T-cell (primary cell): ENCODE data around the gene SUSD1. TPM values are rescaled to one million over a fixed set of nuclear protein-coding genes. Genes with fewer than 3 reads are reported as not detected.
"Not testable (repeated sequence)": the region's sequence is repeated elsewhere in the genome, so short reads cannot be mapped to it uniquely, and the experiment has no call there.

Experiments
- ATAC-seq, 4 experiments: fragments of 200-7000 bp in 3 of 4; fragments of 150-1000 bp in 1 of 4; cut with Tn5 transposase; replicated peaks in 1 of 4; 1 replicate in 3 of 4; 2 replicates in 1 of 4; pipeline ENCODE4 v1.10.0; 2021; ENCODE audit warnings: moderate library complexity in 3 of 4, mild to moderate bottlenecking in 2 of 4, moderate number of reproducible peaks in 1 of 4
- CTCF ChIA-PET, 2 donors: fragments of 300-600 bp; sonication (Branson Sonifier 250); formaldehyde crosslinking; loops; one replicate each; lab custom pipeline; 2022; ENCODE audit warnings: antibody characterized with exemption in 2 of 2; lab: Charles Lee
- POLR2A ChIA-PET, 2 donors: fragments of 300-600 bp; sonication (Branson Sonifier 250); formaldehyde crosslinking; loops; one replicate each; lab custom pipeline; 2022; ENCODE audit warnings: antibody characterized with exemption in 2 of 2; lab: Charles Lee
- DNase-seq, 35 experiments: peaks; one replicate each; pipeline versions ENCODE4 v3.0.0 to v3.0.0-alpha.2; 2013 to 2023
- H3K27ac ChIP-seq: one replicate; pipeline ENCODE4 v1.5.1; 2013; ENCODE audit warnings: low read length
- H3K27me3 ChIP-seq, 2 experiments: replicated peaks in 1 of 2; 1 replicate in 1 of 2; 2 replicates in 1 of 2; pipeline versions ENCODE4 v1.6.1 to v1.7.0; 2013; ENCODE audit warnings: low read length in 1 of 2, mixed read lengths in 1 of 2; ENCODE audit not compliant: control insufficient read depth in 2 of 2, insufficient read depth in 2 of 2; ENCODE audit errors: extremely low read depth in 1 of 2
- H3K36me3 ChIP-seq, 2 donors: 1 replicate in 1 of 2; 2 replicates in 1 of 2; pipeline versions ENCODE4 v1.6.1 to v1.7.0; 2013; ENCODE audit warnings: low read length in 1 of 2; ENCODE audit not compliant: control insufficient read depth in 2 of 2, insufficient read depth in 1 of 2; ENCODE audit errors: extremely low read depth in 1 of 2
- H3K4me1 ChIP-seq, 2 experiments: 1 replicate in 1 of 2; 2 replicates in 1 of 2; pipeline versions ENCODE4 v1.6.1 to v1.7.0; 2013; ENCODE audit warnings: low read length in 2 of 2, mixed read lengths in 1 of 2; ENCODE audit not compliant: insufficient read depth in 2 of 2, control insufficient read depth in 1 of 2; ENCODE audit errors: extremely low read depth in 1 of 2
- H3K4me3 ChIP-seq, 2 donors: 1 replicate in 1 of 2; 2 replicates in 1 of 2; pipeline versions ENCODE4 v1.5.1 to v1.7.0; 2013; ENCODE audit warnings: mild to moderate bottlenecking in 2 of 2, low read length in 1 of 2, moderate library complexity in 1 of 2; ENCODE audit not compliant: control insufficient read depth in 1 of 2; ENCODE audit errors: extremely low read depth in 1 of 2
- H3K9me3 ChIP-seq: 2 replicates; pipeline ENCODE4 v1.7.0; 2013
- H3K27ac Mint-ChIP-seq, 2 donors: one replicate each; pipeline ENCODE4 v1.8.0; 2020 to 2021; ENCODE audit warnings: mild to moderate bottlenecking in 2 of 2, mixed read lengths in 2 of 2
- H3K27me3 Mint-ChIP-seq, 2 donors: one replicate each; pipeline ENCODE4 v1.8.0; 2021 to 2022; ENCODE audit warnings: mixed read lengths in 2 of 2
- H3K36me3 Mint-ChIP-seq: one replicate; pipeline ENCODE4 v1.8.0; 2021; ENCODE audit warnings: mixed read lengths
- H3K4me1 Mint-ChIP-seq, 3 donors: one replicate each; pipeline ENCODE4 v1.8.0; 2020 to 2022; ENCODE audit warnings: mixed read lengths in 3 of 3, mild to moderate bottlenecking in 1 of 3
- H3K4me3 Mint-ChIP-seq, 3 donors: one replicate each; pipeline ENCODE4 v1.8.0; 2020 to 2022; ENCODE audit warnings: mild to moderate bottlenecking in 3 of 3, mixed read lengths in 3 of 3, moderate library complexity in 3 of 3
- H3K9me3 Mint-ChIP-seq, 3 donors: one replicate each; pipeline ENCODE4 v1.8.0; 2020 to 2022; ENCODE audit warnings: mixed read lengths in 3 of 3
- whole genome bisulfite sequencing: methylation state at CpG from one replicate; pipeline ENCODE4 v1.1.5; 2013; ENCODE audit warnings: missing lambda C conversion rate; ENCODE audit not compliant: insufficient coverage; 5-methylcytosine and 5-hydroxymethylcytosine counted together
- total RNA-seq, 35 experiments: library from RNA in 6 of 35; stranded (reverse) in 6 of 35; fragments of 120-200 nt in 1 of 35; gene quantifications; one replicate each; pipeline versions ENCODE4 v1.2.1 to v1.2.4 and lab custom pipeline; 2013 to 2026

The SUSD1 gene
- total RNA-seq, 5 donors from 2014 or later (not counting 1 experiment from before 2014, with no cell fraction given), result 5.6 to 17.5 (median 7.9) TPM

DNA sequence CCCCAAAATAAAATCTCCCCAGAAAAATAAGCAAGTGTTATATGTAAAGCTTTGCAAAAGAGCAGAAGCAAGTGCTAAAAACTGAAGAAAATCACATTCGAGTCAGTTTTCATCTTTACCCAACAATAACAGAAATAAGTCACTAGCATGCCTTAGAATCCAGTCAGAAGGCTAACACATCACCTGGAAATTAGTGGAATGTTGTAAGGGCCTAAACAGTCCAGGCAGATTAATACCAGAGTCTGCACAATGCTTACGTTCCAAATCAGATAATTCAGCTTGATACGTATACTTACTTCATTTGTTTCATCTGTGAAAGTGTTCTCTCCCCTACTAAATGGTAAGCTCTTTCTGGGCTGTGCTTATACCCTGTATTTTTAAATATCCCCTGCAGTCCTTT lies 42.7 kb downstream of the SUSD1 start:
- Mint-ChIP-seq H3K36me3 (peaks cover 53% of the 10 kb centered on the region), H3K9me3 (no peaks in the 10 kb centered on the region), H3K4me3 (no peak overlapping the region), H3K4me1 (peaks cover 0 to 3% (median 0%) of the 10 kb centered on the region in 3 donors), H3K27me3 (no peaks in the 10 kb centered on the region), H3K27ac (no peak overlapping the region)
- Histone ChIP-seq H3K4me3 (no peak overlapping the region), H3K27ac (no peak overlapping the region), H3K9me3 (no peaks in the 10 kb centered on the region), H3K4me1 (no peaks in the 10 kb centered on the region), H3K27me3 (no peaks in the 10 kb centered on the region), H3K36me3 (peaks cover 0 to 6% of the 10 kb centered on the region in 2 donors)
- DNase-seq (no peak), ATAC-seq (no peak)
- 100% methylated on average over 1 of the region's 3 CpGs for WGBS
- POLR2A ChIA-PET, result no interaction called here
- CTCF ChIA-PET, result no interaction called here

DNA sequence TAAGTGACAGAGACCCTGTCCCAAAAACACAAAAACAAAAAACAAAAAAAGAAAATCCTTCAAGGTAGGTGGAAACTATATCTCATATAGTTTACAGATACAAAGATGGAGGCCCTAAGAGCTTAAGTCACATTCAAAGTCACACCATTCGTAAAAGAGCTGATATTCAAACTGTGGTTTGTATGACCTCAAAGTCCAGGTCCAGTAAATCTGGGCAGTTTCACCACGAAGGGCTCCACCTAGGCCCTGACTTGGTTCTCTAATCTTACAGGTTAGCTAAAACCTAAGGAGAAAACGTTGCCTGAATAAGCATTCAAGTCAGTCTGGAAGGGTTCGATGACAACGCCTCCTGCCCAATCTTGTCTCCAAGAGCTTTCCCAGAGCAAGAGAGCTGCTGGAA lies 44.1 kb downstream of the SUSD1 start:
- Mint-ChIP-seq H3K27ac (no peak overlapping the region), H3K27me3 (no peaks in the 10 kb centered on the region), H3K9me3 (no peaks in the 10 kb centered on the region), H3K4me3 (no peak overlapping the region), H3K36me3 (peaks cover 49% of the 10 kb centered on the region), H3K4me1 (peaks cover 0 to 3% (median 0%) of the 10 kb centered on the region in 3 donors)
- ATAC-seq, result no peak
- 84% methylated on average over 4 of the region's 5 CpGs for WGBS
- CTCF ChIA-PET, result interaction anchor here (0.8 to 1.5 kb wide), 2 partner anchors 18 to 31 kb away, joined by 3 read pairs; no protein-coding TSS in a partner anchor
- Histone ChIP-seq H3K27ac (no peak overlapping the region), H3K27me3 (no peaks in the 10 kb centered on the region), H3K4me1 (no peaks in the 10 kb centered on the region), H3K9me3 (no peaks in the 10 kb centered on the region), H3K36me3 (peaks cover 0 to 4% of the 10 kb centered on the region in 2 donors), H3K4me3 (no peak overlapping the region)
- no peak for DNase-seq
- POLR2A ChIA-PET, result interaction anchor here (0.5 to 0.7 kb wide), 4 partner anchors 21 to 360 kb away, joined by 3 to 4 read pairs (median 3); no protein-coding TSS in a partner anchor

DNA sequence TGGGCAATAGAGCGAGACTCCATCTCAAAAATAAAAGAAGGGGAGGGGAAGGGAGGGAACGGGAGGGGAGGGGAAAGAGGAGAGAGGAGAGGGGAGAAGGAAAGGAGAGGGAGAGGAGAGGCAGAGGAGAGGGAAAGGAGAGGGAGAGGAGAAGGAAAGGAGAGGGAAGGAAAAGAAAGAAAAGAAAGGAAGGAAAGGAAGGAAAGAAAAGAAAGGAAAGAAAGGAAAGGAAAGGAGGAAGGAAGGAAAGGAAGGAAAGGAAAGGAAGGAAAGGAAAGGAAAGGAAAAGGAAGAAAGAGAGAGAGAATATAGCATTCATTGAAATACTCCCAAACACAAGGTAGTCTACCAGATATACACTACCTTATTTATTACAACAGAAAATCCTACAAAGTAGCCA lies 44.8 kb downstream of the SUSD1 start:
- no peaks in the 10 kb centered on the region for H3K9me3 ChIP-seq
- ChIA-PET CTCF (interaction anchor here in 1 of 2 donors (0.7 to 1.5 kb wide), 2 partner anchors 31 to 543 kb away, joined by 3 to 7 read pairs; no protein-coding TSS in a partner anchor), POLR2A (interaction anchor here in 1 of 2 donors (0.6 to 0.7 kb wide), 2 partner anchors 185 to 1403 kb away, joined by 3 to 8 read pairs; no protein-coding TSS in a partner anchor)
- DNase-seq (no peak), ATAC-seq (no peak)
- Mint-ChIP-seq H3K4me3 (no peak overlapping the region), H3K4me1 (peaks cover 0 to 3% (median 0%) of the 10 kb centered on the region in 3 donors), H3K9me3 (no peaks in the 10 kb centered on the region), H3K36me3 (peaks cover 49% of the 10 kb centered on the region), H3K27ac (no peak overlapping the region), H3K27me3 (no peaks in the 10 kb centered on the region)
- no peaks in the 10 kb centered on the region for H3K27me3 ChIP-seq
- H3K36me3 ChIP-seq, result peaks cover 0 to 4% of the 10 kb centered on the region in 2 donors
- no peak overlapping the region for H3K27ac ChIP-seq
- no peaks in the 10 kb centered on the region for H3K4me1 ChIP-seq
- no peak overlapping the region for H3K4me3 ChIP-seq
- 100% methylated on average over 2 of the region's 2 CpGs for WGBS

DNA sequence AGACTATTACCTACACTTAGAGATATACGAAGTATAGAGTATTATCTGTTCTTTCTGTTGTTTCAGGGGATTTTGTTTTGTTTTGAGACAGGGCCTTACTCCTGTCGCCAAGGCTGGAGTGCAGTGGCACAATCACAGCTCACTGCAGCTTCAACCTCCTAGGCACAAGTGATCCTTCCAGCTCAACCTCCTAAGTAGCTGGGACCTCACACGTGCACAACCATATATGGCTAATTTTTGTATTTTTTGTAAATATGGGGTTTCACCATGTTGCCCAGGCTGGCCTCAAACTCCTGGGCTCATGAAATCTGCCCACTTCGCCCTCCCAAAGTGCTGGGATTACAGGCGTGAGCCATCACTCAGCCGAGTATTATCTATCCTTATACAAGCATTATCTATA lies 45.9 kb downstream of the SUSD1 start:
- no peaks in the 10 kb centered on the region for H3K27me3 ChIP-seq
- Mint-ChIP-seq H3K36me3 (peaks cover 46% of the 10 kb centered on the region), H3K4me3 (no peak overlapping the region), H3K27me3 (no peaks in the 10 kb centered on the region), H3K4me1 (peaks cover 0 to 3% (median 0%) of the 10 kb centered on the region in 3 donors), H3K9me3 (no peaks in the 10 kb centered on the region), H3K27ac (no peak overlapping the region)
- peaks cover 0 to 4% of the 10 kb centered on the region in 2 donors for H3K36me3 ChIP-seq
- ATAC-seq (no peak), DNase-seq (no peak)
- no peaks in the 10 kb centered on the region for H3K4me1 ChIP-seq
- ChIA-PET POLR2A (interaction anchor here in 1 of 2 donors (0.7 kb wide), 1 partner anchor 20 kb away, joined by 3 read pairs; no protein-coding TSS in a partner anchor), CTCF (interaction anchor here in 1 of 2 donors (1.0 kb wide), 1 partner anchor 10 kb away, joined by 3 read pairs; no protein-coding TSS in a partner anchor)
- H3K4me3 ChIP-seq, result no peak overlapping the region
- WGBS, result 93% methylated on average over 2 of the region's 6 CpGs
- no peaks in the 10 kb centered on the region for H3K9me3 ChIP-seq
- no peak overlapping the region for H3K27ac ChIP-seq

DNA sequence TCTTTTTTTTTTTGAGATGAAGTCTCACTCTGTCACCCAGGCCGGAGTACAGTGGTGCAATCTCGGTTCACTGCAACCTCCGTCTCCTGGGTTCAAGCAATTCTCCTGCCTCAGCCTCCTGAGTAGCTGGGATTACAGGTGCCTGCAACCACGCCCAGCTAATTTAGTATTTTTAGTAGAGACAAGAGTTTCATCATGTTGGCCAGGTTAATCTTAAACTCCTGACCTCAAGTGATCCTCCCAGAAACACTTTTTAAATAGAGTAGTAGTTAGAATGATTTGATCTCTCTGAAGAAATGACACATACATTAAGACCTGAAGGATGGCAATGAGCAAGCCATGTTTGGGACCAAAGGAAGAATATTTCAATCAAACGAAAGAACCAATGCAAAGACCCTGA lies 46.7 kb downstream of the SUSD1 start:
- not testable (repeated sequence) for H3K27ac ChIP-seq, H3K4me3 Mint-ChIP-seq, ATAC-seq, H3K4me1 ChIP-seq, H3K36me3 ChIP-seq, H3K4me1 Mint-ChIP-seq, H3K27ac Mint-ChIP-seq, H3K27me3 ChIP-seq, H3K27me3 Mint-ChIP-seq, H3K9me3 Mint-ChIP-seq, H3K9me3 ChIP-seq, DNase-seq, H3K4me3 ChIP-seq
- ChIA-PET CTCF (interaction anchor here in 1 of 2 donors (1.0 kb wide), 1 partner anchor 9 kb away, joined by 3 read pairs; no protein-coding TSS in a partner anchor), POLR2A (interaction anchor here in 1 of 2 donors (0.7 kb wide), 1 partner anchor 21 kb away, joined by 3 read pairs; no protein-coding TSS in a partner anchor)
- peaks cover 43% of the 10 kb centered on the region for H3K36me3 Mint-ChIP-seq
- WGBS, result 100% methylated on average over 2 of the region's 5 CpGs

DNA sequence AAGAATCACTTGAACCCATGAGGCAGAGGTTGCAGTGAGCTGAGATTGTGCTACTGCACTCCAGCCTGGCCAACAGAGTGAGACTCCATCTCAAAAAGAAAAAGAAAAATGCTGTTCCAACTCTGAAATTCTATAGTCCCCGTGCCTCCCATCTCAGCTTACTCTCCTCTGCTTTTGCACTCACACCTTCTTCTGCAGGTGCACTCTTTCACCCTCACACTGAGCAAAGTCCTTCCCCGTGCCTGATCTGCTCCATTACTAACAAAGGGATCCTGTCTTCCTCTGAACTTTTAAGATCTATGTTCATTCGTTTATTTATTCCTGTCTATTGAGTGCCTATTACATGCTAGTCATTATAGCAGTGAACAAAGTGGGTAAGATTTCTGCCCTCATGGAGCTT lies 47.8 kb downstream of the SUSD1 start:
- Histone ChIP-seq H3K36me3 (peaks cover 0 to 3% of the 10 kb centered on the region in 2 donors), H3K4me3 (no peak overlapping the region), H3K4me1 (no peaks in the 10 kb centered on the region), H3K9me3 (no peaks in the 10 kb centered on the region), H3K27ac (no peak overlapping the region), H3K27me3 (no peaks in the 10 kb centered on the region)
- Mint-ChIP-seq H3K4me1 (no peaks in the 10 kb centered on the region), H3K9me3 (no peaks in the 10 kb centered on the region), H3K27ac (no peak overlapping the region), H3K36me3 (peaks cover 41% of the 10 kb centered on the region), H3K27me3 (no peaks in the 10 kb centered on the region), H3K4me3 (no peak overlapping the region)
- DNase-seq, result no peak
- no CpG with 5 or more reads among the region's 3 CpGs for WGBS
- POLR2A ChIA-PET, result no interaction called here
- CTCF ChIA-PET, result no interaction called here
- ATAC-seq, result no peak
